Mammary epithelial cell (primary cell): Measurements from ENCODE around the gene WHRN.

Source experiments
- EZH2 ChIP-seq: IDR thresholded peaks from 2 replicates; pipeline ENCODE4 v1.6.1; 2012; ENCODE audit warnings: low read length, inconsistent platforms, borderline replicate concordance
- TF ChIP-seq, protein P1 (sequence below), 2 donors: IDR thresholded peaks in 1 of 2; conservative IDR thresholded peaks in 1 of 2; 2 replicates each; pipeline ENCODE4 v1.5.1; 2011 to 2012; ENCODE audit warnings: inconsistent platforms in 2 of 2, low read length in 2 of 2, mild to moderate bottlenecking in 2 of 2, control low read depth in 1 of 2, low read depth in 1 of 2; ENCODE audit not compliant: insufficient read depth in 1 of 2; ENCODE audit errors: extremely low read depth in 1 of 2

- TF ChIP-seq, protein P1, sequence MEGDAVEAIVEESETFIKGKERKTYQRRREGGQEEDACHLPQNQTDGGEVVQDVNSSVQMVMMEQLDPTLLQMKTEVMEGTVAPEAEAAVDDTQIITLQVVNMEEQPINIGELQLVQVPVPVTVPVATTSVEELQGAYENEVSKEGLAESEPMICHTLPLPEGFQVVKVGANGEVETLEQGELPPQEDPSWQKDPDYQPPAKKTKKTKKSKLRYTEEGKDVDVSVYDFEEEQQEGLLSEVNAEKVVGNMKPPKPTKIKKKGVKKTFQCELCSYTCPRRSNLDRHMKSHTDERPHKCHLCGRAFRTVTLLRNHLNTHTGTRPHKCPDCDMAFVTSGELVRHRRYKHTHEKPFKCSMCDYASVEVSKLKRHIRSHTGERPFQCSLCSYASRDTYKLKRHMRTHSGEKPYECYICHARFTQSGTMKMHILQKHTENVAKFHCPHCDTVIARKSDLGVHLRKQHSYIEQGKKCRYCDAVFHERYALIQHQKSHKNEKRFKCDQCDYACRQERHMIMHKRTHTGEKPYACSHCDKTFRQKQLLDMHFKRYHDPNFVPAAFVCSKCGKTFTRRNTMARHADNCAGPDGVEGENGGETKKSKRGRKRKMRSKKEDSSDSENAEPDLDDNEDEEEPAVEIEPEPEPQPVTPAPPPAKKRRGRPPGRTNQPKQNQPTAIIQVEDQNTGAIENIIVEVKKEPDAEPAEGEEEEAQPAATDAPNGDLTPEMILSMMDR (conservative IDR thresholded peaks at IDR 0.05 in 1 of 2, IDR thresholded peaks at IDR 0.05 in 1 of 2; ENCODE audit: extremely low read depth in 1 of 2, insufficient read depth in 1 of 2, low read depth in 1 of 2, low read length in 2 of 2), result no peak
- no peak for TF ChIP-seq EZH2
Observed at GRCh38 chr9:114513055-114513958, 8.0 kb upstream of the WHRN start.
